ENCODE results near the gene PFDN5.

PFDN5 gene

GRCh38 chr12:53253298-53253697 lies 42.0 kb upstream of the PFDN5 start:
- no peak overlapping the region for H2AFZ ChIP-seq (ENCODE audit: low read length)
- TF ChIP-seq EZH2phosphoT487 (IDR thresholded peaks at IDR 0.05; ENCODE audit: low read length) (no peak), CTCF (IDR thresholded peaks at IDR 0.05; ENCODE audit: low read length) (no peak), EZH2 (optimal IDR thresholded peaks at IDR 0.05; ENCODE audit: low read depth, low read length) (no peak)
- H4K20me1 ChIP-seq (ENCODE audit: insufficient read depth, low read length): no peaks in the 10 kb centered on the region
- H3K27me3 ChIP-seq (replicated peaks; ENCODE audit: insufficient read depth, low read length): no peaks in the 10 kb centered on the region
- H3K9me3 ChIP-seq (replicated peaks; ENCODE audit: insufficient read depth, low read length): no peaks in the 10 kb centered on the region
- peak overlapping the region; percentile 89 for H3K4me3 ChIP-seq (ENCODE audit: low read length)
- H3K9me2 ChIP-seq (replicated peaks; ENCODE audit: insufficient read depth, low read length): no peaks in the 10 kb centered on the region
- H3F3A ChIP-seq (ENCODE audit: insufficient read depth, low read length): no peaks in the 10 kb centered on the region; the same call in 1 of the 2 replicates
- peak overlapping the region; percentile 84; the same call in 1 of the 2 replicates for H3K4me2 ChIP-seq (ENCODE audit: low read depth, low read length)
- H3K9ac ChIP-seq (ENCODE audit: low read length): peak overlapping the region; percentile 70; the same call in 1 of the 2 replicates
- no peak for DNase-seq
- H3K27ac ChIP-seq (ENCODE audit: low read length): no peak overlapping the region
- H3K4me1 ChIP-seq (ENCODE audit: low read length): peaks cover 12% of the 10 kb centered on the region
- no peaks in the 10 kb centered on the region for H3K36me3 ChIP-seq (replicated peaks; ENCODE audit: insufficient read depth, low read length)
- peaks cover 22% of the 10 kb centered on the region for H3K79me2 ChIP-seq (ENCODE audit: low read length)

GRCh38 chr12:53254816-53255545 lies 40.4 kb upstream of the PFDN5 start:
- H3K79me2 ChIP-seq (ENCODE audit: low read length): peaks cover 22% of the 10 kb centered on the region
- DNase-seq: no peak
- H3K4me2 ChIP-seq (ENCODE audit: low read depth, low read length): no peak overlapping the region
- H2AFZ ChIP-seq (ENCODE audit: low read length): no peak overlapping the region
- H4K20me1 ChIP-seq (ENCODE audit: insufficient read depth, low read length): no peaks in the 10 kb centered on the region
- peaks cover 12% of the 10 kb centered on the region for H3K4me1 ChIP-seq (ENCODE audit: low read length)
- no peaks in the 10 kb centered on the region for H3K36me3 ChIP-seq (replicated peaks; ENCODE audit: insufficient read depth, low read length)
- H3K9me2 ChIP-seq (replicated peaks; ENCODE audit: insufficient read depth, low read length): no peaks in the 10 kb centered on the region
- no peaks in the 10 kb centered on the region for H3K27me3 ChIP-seq (replicated peaks; ENCODE audit: insufficient read depth, low read length)
- H3F3A ChIP-seq (ENCODE audit: insufficient read depth, low read length): no peaks in the 10 kb centered on the region; the same call in 1 of the 2 replicates
- no peak overlapping the region for H3K9ac ChIP-seq (ENCODE audit: low read length)
- H3K4me3 ChIP-seq (ENCODE audit: low read length): no peak overlapping the region
- H3K27ac ChIP-seq (ENCODE audit: low read length): no peak overlapping the region
- no peak for TF ChIP-seq EZH2phosphoT487 (IDR thresholded peaks at IDR 0.05; ENCODE audit: low read length)
- TF ChIP-seq EZH2 (optimal IDR thresholded peaks at IDR 0.05; ENCODE audit: low read depth, low read length): no peak
- TF ChIP-seq CTCF (IDR thresholded peaks at IDR 0.05; ENCODE audit: low read length): no peak
- H3K9me3 ChIP-seq (replicated peaks; ENCODE audit: insufficient read depth, low read length): no peaks in the 10 kb centered on the region

GRCh38 chr12:53255996-53256395 lies 39.3 kb upstream of the PFDN5 start:
- no peak overlapping the region for H3K4me2 ChIP-seq (ENCODE audit: low read depth, low read length)
- no peaks in the 10 kb centered on the region; the same call in 1 of the 2 replicates for H3F3A ChIP-seq (ENCODE audit: insufficient read depth, low read length)
- no peaks in the 10 kb centered on the region for H3K36me3 ChIP-seq (replicated peaks; ENCODE audit: insufficient read depth, low read length)
- H3K79me2 ChIP-seq (ENCODE audit: low read length): peaks cover 22% of the 10 kb centered on the region
- no peak overlapping the region for H2AFZ ChIP-seq (ENCODE audit: low read length)
- DNase-seq: no peak
- H3K27me3 ChIP-seq (replicated peaks; ENCODE audit: insufficient read depth, low read length): no peaks in the 10 kb centered on the region
- no peak overlapping the region for H3K9ac ChIP-seq (ENCODE audit: low read length)
- H4K20me1 ChIP-seq (ENCODE audit: insufficient read depth, low read length): no peaks in the 10 kb centered on the region
- no peak overlapping the region for H3K4me3 ChIP-seq (ENCODE audit: low read length)
- H3K27ac ChIP-seq (ENCODE audit: low read length): no peak overlapping the region
- H3K9me2 ChIP-seq (replicated peaks; ENCODE audit: insufficient read depth, low read length): no peaks in the 10 kb centered on the region
- no peak for TF ChIP-seq EZH2phosphoT487 (IDR thresholded peaks at IDR 0.05; ENCODE audit: low read length)
- TF ChIP-seq CTCF (IDR thresholded peaks at IDR 0.05; ENCODE audit: low read length): no peak
- no peak for TF ChIP-seq EZH2 (optimal IDR thresholded peaks at IDR 0.05; ENCODE audit: low read depth, low read length)
- H3K4me1 ChIP-seq (ENCODE audit: low read length): peaks cover 12% of the 10 kb centered on the region
- H3K9me3 ChIP-seq (replicated peaks; ENCODE audit: insufficient read depth, low read length): no peaks in the 10 kb centered on the region
